WTC11 (cell line): ENCODE data around the gene NRXN2. TPM values are rescaled to one million over a fixed set of nuclear protein-coding genes. Genes with fewer than 3 reads are reported as not detected.

Experiments
- ATAC-seq: fragments of 200-7000 bp; cut with Tn5 transposase; 2 replicates; pipeline ENCODE4 v1.10.0; 2021; ENCODE audit warnings: mild to moderate bottlenecking, moderate library complexity
- CTCF ChIA-PET: fragments of 300-600 bp; sonication (Branson Sonifier 250); formaldehyde crosslinking; loops from one replicate; lab custom pipeline; 2021; ENCODE audit warnings: antibody characterized with exemption; lab: Charles Lee
- POLR2A ChIA-PET: fragments of 350-600 bp; sonication (Branson Sonifier 250); formaldehyde crosslinking; loops from one replicate; lab custom pipeline; 2021; ENCODE audit warnings: antibody characterized with exemption; lab: Charles Lee
- DNase-seq: peaks from one replicate; pipeline ENCODE4 v3.0.0; 2021; ENCODE audit warnings: low spot score
- H3K27ac Mint-ChIP-seq: 2 replicates; pipeline ENCODE4 v1.8.0; 2021; ENCODE audit warnings: mixed read lengths
- H3K27me3 Mint-ChIP-seq: 2 replicates; pipeline ENCODE4 v1.8.0; 2021; ENCODE audit warnings: low read depth, mild to moderate bottlenecking, moderate library complexity, mixed read lengths
- H3K36me3 Mint-ChIP-seq: 2 replicates; pipeline ENCODE4 v1.8.0; 2021; ENCODE audit warnings: mixed read lengths
- H3K4me1 Mint-ChIP-seq: 2 replicates; pipeline ENCODE4 v1.8.0; 2022; ENCODE audit warnings: mixed read lengths
- H3K4me3 Mint-ChIP-seq: 2 replicates; pipeline ENCODE4 v1.8.0; 2021; ENCODE audit warnings: mild to moderate bottlenecking, moderate library complexity, mixed read lengths
- H3K9me3 Mint-ChIP-seq: 2 replicates; pipeline ENCODE4 v1.8.0; 2021; ENCODE audit warnings: mixed read lengths
- FOXP1 ChIP-seq: sonication (generic); formaldehyde crosslinking; IDR thresholded peaks from 2 replicates; pipeline ENCODE4 v1.8.0; 2022; ENCODE audit warnings: missing genetic modification reagents, mild to moderate bottlenecking, moderate library complexity, borderline replicate concordance
- GTF2I ChIP-seq: fragments of 250-450 bp; sonication (Bioruptor Pico); conservative IDR thresholded peaks from 2 replicates; pipeline ENCODE4 v1.4.0; 2021; ENCODE audit warnings: mild to moderate bottlenecking
- NFATC4 ChIP-seq: fragments of 250-450 bp; sonication (Bioruptor Pico); IDR thresholded peaks from 2 replicates; pipeline ENCODE4 v1.9.0; 2021; ENCODE audit warnings: mild to moderate bottlenecking
- NFE2L1 ChIP-seq: sonication (generic); formaldehyde crosslinking; IDR thresholded peaks from 2 replicates; pipeline ENCODE4 v1.8.1; 2023; ENCODE audit warnings: missing genetic modification reagents
- SOX15 ChIP-seq: fragments of 250-450 bp; sonication (Bioruptor Pico); IDR thresholded peaks from 2 replicates; pipeline ENCODE4 v1.9.0; 2021; ENCODE audit warnings: mild to moderate bottlenecking
- TCF7 ChIP-seq: sonication (generic); formaldehyde crosslinking; IDR thresholded peaks from 2 replicates; pipeline ENCODE4 v1.8.0; 2022; ENCODE audit warnings: mild to moderate bottlenecking, low read depth, missing genetic modification reagents, moderate library complexity
- ZNF121 ChIP-seq: sonication (generic); formaldehyde crosslinking; IDR thresholded peaks from 2 replicates; pipeline ENCODE4 v1.8.0; 2023; ENCODE audit warnings: missing genetic modification reagents
- ZNF138 ChIP-seq: sonication (generic); formaldehyde crosslinking; conservative IDR thresholded peaks from 2 replicates; pipeline ENCODE4 v1.8.1; 2022; ENCODE audit warnings: mild to moderate bottlenecking, moderate library complexity, missing genetic modification reagents
- ZNF416 ChIP-seq: fragments of 250-450 bp; sonication (Bioruptor Pico); IDR thresholded peaks from 2 replicates; pipeline ENCODE4 v1.9.0; 2021; ENCODE audit warnings: mild to moderate bottlenecking, inconsistent platforms
- ZNF671 ChIP-seq: fragments of 250-450 bp; sonication (Bioruptor Pico); IDR thresholded peaks from 2 replicates; pipeline ENCODE4 v1.8.0; 2021; ENCODE audit warnings: mild to moderate bottlenecking
- total RNA-seq: library from RNA; stranded (reverse); gene quantifications from 3 replicates; pipeline ENCODE4 v1.2.3, GENCODE V29; 2021
- TF ChIP-seq, protein P1 (sequence below): sonication (generic); formaldehyde crosslinking; IDR thresholded peaks from 2 replicates; pipeline ENCODE4 v1.8.1; 2023; ENCODE audit warnings: mild to moderate bottlenecking, missing genetic modification reagents, borderline replicate concordance
- TF ChIP-seq, protein P2 (sequence below): sonication (generic); formaldehyde crosslinking; IDR thresholded peaks from 2 replicates; pipeline ENCODE4 v1.8.0; 2022; ENCODE audit warnings: missing genetic modification reagents
- TF ChIP-seq, protein P3 (sequence below): sonication (generic); formaldehyde crosslinking; IDR thresholded peaks from 2 replicates; pipeline ENCODE4 v1.8.0; 2023; ENCODE audit warnings: missing genetic modification reagents, mild to moderate bottlenecking, borderline replicate concordance
- TF ChIP-seq, protein P4 (sequence below): sonication (generic); formaldehyde crosslinking; conservative IDR thresholded peaks from 2 replicates; pipeline ENCODE4 v1.8.1; 2022; ENCODE audit warnings: mild to moderate bottlenecking, missing genetic modification reagents
- TF ChIP-seq, protein P5 (sequence below): sonication (generic); formaldehyde crosslinking; IDR thresholded peaks from 2 replicates; pipeline ENCODE4 v1.8.0; 2022; ENCODE audit warnings: mild to moderate bottlenecking, missing genetic modification reagents
- TF ChIP-seq, protein P6 (sequence below): fragments of 200-600 bp; IDR thresholded peaks from 2 replicates; pipeline ENCODE4 v1.8.0; 2022; ENCODE audit warnings: antibody characterized with exemption
- TF ChIP-seq, protein P7 (sequence below): sonication (generic); formaldehyde crosslinking; IDR thresholded peaks from 2 replicates; pipeline ENCODE4 v1.8.1; 2022; ENCODE audit warnings: missing genetic modification reagents, borderline replicate concordance

The NRXN2 gene
- total RNA-seq, 1 experiment from 2014 or later: 8.6 TPM

DNA sequence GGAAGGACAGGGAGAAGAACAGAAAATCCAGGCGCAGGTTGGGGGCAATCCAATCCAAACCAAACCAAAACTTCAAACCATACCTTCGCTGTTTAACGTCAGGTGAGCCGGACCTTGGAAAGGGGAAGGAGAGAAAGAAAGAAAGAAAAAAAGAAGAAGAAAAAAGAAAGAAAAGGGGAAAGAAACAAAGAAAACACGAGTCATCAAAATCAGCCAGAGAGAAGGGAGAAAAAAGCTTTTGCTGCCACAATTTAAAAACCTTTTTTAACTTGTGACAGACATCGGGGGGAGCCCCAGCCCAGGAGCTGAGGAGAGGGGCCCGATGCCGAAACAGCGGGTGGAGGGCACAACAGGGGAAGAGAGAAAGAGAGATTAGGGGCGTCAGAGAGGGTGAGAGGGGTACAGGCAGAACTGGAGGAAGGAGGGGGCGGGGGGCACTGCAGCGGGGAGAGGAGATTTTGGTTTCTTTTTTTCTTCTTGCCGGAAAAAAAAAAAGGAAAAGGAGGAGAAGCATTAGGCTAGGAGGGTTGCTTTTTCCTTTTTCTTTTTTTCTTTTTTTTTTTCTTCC, 30.1 kb downstream of the NRXN2 start (continued):
- TF ChIP-seq, protein P1, sequence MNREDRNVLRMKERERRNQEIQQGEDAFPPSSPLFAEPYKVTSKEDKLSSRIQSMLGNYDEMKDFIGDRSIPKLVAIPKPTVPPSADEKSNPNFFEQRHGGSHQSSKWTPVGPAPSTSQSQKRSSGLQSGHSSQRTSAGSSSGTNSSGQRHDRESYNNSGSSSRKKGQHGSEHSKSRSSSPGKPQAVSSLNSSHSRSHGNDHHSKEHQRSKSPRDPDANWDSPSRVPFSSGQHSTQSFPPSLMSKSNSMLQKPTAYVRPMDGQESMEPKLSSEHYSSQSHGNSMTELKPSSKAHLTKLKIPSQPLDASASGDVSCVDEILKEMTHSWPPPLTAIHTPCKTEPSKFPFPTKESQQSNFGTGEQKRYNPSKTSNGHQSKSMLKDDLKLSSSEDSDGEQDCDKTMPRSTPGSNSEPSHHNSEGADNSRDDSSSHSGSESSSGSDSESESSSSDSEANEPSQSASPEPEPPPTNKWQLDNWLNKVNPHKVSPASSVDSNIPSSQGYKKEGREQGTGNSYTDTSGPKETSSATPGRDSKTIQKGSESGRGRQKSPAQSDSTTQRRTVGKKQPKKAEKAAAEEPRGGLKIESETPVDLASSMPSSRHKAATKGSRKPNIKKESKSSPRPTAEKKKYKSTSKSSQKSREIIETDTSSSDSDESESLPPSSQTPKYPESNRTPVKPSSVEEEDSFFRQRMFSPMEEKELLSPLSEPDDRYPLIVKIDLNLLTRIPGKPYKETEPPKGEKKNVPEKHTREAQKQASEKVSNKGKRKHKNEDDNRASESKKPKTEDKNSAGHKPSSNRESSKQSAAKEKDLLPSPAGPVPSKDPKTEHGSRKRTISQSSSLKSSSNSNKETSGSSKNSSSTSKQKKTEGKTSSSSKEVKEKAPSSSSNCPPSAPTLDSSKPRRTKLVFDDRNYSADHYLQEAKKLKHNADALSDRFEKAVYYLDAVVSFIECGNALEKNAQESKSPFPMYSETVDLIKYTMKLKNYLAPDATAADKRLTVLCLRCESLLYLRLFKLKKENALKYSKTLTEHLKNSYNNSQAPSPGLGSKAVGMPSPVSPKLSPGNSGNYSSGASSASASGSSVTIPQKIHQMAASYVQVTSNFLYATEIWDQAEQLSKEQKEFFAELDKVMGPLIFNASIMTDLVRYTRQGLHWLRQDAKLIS (CRISPR knock-in tag): no peak
- TF ChIP-seq ZNF416 (CRISPR knock-in tag): no peak
- TF ChIP-seq, protein P2, sequence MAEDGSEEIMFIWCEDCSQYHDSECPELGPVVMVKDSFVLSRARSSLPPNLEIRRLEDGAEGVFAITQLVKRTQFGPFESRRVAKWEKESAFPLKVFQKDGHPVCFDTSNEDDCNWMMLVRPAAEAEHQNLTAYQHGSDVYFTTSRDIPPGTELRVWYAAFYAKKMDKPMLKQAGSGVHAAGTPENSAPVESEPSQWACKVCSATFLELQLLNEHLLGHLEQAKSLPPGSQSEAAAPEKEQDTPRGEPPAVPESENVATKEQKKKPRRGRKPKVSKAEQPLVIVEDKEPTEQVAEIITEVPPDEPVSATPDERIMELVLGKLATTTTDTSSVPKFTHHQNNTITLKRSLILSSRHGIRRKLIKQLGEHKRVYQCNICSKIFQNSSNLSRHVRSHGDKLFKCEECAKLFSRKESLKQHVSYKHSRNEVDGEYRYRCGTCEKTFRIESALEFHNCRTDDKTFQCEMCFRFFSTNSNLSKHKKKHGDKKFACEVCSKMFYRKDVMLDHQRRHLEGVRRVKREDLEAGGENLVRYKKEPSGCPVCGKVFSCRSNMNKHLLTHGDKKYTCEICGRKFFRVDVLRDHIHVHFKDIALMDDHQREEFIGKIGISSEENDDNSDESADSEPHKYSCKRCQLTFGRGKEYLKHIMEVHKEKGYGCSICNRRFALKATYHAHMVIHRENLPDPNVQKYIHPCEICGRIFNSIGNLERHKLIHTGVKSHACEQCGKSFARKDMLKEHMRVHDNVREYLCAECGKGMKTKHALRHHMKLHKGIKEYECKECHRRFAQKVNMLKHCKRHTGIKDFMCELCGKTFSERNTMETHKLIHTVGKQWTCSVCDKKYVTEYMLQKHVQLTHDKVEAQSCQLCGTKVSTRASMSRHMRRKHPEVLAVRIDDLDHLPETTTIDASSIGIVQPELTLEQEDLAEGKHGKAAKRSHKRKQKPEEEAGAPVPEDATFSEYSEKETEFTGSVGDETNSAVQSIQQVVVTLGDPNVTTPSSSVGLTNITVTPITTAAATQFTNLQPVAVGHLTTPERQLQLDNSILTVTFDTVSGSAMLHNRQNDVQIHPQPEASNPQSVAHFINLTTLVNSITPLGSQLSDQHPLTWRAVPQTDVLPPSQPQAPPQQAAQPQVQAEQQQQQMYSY: no peak
- TF ChIP-seq SOX15 (CRISPR knock-in tag): no peak
- TF ChIP-seq, protein P3, sequence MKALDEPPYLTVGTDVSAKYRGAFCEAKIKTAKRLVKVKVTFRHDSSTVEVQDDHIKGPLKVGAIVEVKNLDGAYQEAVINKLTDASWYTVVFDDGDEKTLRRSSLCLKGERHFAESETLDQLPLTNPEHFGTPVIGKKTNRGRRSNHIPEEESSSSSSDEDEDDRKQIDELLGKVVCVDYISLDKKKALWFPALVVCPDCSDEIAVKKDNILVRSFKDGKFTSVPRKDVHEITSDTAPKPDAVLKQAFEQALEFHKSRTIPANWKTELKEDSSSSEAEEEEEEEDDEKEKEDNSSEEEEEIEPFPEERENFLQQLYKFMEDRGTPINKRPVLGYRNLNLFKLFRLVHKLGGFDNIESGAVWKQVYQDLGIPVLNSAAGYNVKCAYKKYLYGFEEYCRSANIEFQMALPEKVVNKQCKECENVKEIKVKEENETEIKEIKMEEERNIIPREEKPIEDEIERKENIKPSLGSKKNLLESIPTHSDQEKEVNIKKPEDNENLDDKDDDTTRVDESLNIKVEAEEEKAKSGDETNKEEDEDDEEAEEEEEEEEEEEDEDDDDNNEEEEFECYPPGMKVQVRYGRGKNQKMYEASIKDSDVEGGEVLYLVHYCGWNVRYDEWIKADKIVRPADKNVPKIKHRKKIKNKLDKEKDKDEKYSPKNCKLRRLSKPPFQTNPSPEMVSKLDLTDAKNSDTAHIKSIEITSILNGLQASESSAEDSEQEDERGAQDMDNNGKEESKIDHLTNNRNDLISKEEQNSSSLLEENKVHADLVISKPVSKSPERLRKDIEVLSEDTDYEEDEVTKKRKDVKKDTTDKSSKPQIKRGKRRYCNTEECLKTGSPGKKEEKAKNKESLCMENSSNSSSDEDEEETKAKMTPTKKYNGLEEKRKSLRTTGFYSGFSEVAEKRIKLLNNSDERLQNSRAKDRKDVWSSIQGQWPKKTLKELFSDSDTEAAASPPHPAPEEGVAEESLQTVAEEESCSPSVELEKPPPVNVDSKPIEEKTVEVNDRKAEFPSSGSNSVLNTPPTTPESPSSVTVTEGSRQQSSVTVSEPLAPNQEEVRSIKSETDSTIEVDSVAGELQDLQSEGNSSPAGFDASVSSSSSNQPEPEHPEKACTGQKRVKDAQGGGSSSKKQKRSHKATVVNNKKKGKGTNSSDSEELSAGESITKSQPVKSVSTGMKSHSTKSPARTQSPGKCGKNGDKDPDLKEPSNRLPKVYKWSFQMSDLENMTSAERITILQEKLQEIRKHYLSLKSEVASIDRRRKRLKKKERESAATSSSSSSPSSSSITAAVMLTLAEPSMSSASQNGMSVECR (CRISPR knock-in tag): no peak
- TF ChIP-seq TCF7 (CRISPR knock-in tag): no peak
- no peak for TF ChIP-seq FOXP1 (CRISPR knock-in tag)
- TF ChIP-seq, all 79 proteins: peak for 0

DNA sequence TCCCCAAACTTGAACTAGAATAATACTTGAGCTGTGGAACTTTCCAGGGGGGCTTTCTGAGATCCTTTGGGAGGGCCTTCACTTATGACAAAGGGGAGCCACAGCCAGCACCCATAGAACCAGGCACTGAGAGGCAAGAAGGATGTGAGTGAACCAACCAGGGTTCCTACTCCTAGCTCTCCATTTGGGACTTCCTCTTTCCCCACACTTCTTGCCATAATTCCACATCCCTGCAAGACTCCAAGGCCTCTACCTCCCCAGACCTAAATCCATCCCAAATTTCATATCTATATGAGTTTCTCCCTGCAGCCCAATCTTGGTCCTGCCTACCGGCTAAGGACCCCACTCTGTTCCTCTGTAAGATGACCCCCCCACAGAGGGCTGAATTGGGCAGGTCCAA, 31.5 kb downstream of the NRXN2 start:
- CTCF ChIA-PET: interaction anchor here (0.9 to 1.4 kb wide), 4 partner anchors 13 to 61 kb away, joined by 3 to 6 read pairs (median 4); no protein-coding TSS in a partner anchor
- H3K9me3 Mint-ChIP-seq: no peaks in the 10 kb centered on the region
- TF ChIP-seq, protein P4, sequence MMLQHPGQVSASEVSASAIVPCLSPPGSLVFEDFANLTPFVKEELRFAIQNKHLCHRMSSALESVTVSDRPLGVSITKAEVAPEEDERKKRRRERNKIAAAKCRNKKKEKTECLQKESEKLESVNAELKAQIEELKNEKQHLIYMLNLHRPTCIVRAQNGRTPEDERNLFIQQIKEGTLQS (CRISPR knock-in tag): no peak
- TF ChIP-seq, protein P5, sequence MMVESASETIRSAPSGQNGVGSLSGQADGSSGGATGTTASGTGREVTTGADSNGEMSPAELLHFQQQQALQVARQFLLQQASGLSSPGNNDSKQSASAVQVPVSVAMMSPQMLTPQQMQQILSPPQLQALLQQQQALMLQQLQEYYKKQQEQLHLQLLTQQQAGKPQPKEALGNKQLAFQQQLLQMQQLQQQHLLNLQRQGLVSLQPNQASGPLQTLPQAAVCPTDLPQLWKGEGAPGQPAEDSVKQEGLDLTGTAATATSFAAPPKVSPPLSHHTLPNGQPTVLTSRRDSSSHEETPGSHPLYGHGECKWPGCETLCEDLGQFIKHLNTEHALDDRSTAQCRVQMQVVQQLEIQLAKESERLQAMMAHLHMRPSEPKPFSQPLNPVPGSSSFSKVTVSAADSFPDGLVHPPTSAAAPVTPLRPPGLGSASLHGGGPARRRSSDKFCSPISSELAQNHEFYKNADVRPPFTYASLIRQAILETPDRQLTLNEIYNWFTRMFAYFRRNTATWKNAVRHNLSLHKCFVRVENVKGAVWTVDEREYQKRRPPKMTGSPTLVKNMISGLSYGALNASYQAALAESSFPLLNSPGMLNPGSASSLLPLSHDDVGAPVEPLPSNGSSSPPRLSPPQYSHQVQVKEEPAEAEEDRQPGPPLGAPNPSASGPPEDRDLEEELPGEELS (CRISPR knock-in tag): no peak
- TF ChIP-seq GTF2I (no peak), ZNF671 (CRISPR knock-in tag) (no peak), ZNF121 (CRISPR knock-in tag) (no peak), NFATC4 (no peak), ZNF138 (no peak), NFE2L1 (CRISPR knock-in tag) (no peak)
- TF ChIP-seq, protein P6, sequence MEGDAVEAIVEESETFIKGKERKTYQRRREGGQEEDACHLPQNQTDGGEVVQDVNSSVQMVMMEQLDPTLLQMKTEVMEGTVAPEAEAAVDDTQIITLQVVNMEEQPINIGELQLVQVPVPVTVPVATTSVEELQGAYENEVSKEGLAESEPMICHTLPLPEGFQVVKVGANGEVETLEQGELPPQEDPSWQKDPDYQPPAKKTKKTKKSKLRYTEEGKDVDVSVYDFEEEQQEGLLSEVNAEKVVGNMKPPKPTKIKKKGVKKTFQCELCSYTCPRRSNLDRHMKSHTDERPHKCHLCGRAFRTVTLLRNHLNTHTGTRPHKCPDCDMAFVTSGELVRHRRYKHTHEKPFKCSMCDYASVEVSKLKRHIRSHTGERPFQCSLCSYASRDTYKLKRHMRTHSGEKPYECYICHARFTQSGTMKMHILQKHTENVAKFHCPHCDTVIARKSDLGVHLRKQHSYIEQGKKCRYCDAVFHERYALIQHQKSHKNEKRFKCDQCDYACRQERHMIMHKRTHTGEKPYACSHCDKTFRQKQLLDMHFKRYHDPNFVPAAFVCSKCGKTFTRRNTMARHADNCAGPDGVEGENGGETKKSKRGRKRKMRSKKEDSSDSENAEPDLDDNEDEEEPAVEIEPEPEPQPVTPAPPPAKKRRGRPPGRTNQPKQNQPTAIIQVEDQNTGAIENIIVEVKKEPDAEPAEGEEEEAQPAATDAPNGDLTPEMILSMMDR: no peak
- TF ChIP-seq, protein P7, sequence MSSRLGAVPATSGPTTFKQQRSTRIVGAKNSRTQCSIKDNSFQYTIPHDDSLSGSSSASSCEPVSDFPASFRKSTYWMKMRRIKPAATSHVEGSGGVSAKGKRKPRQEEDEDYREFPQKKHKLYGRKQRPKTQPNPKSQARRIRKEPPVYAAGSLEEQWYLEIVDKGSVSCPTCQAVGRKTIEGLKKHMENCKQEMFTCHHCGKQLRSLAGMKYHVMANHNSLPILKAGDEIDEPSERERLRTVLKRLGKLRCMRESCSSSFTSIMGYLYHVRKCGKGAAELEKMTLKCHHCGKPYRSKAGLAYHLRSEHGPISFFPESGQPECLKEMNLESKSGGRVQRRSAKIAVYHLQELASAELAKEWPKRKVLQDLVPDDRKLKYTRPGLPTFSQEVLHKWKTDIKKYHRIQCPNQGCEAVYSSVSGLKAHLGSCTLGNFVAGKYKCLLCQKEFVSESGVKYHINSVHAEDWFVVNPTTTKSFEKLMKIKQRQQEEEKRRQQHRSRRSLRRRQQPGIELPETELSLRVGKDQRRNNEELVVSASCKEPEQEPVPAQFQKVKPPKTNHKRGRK (CRISPR knock-in tag): no peak

More for the DNA sequence above, 31.5 kb downstream of the NRXN2 start:
- no peak overlapping the region for H3K27ac Mint-ChIP-seq
- POLR2A ChIA-PET: no interaction called here
- H3K36me3 Mint-ChIP-seq: no peaks in the 10 kb centered on the region
- DNase-seq: no peak
- no peak overlapping the region for H3K4me3 Mint-ChIP-seq
- peaks cover 43% of the 10 kb centered on the region for H3K27me3 Mint-ChIP-seq
- no peak for ATAC-seq
- H3K4me1 Mint-ChIP-seq: peaks cover 35% of the 10 kb centered on the region
